IPS-20b (cell line): ENCODE results near the gene TIPIN.
A peak's percentile ranks its signal among the peaks of the same experiment; 100 is the strongest.
"Not testable (repeated sequence)": the region's sequence is repeated elsewhere in the genome, so short reads cannot be mapped to it uniquely, and the experiment has no call there.

Experiments
- H3K27ac ChIP-seq: one replicate; pipeline ENCODE4 v1.5.1; 2013; ENCODE audit warnings: low read length
- H3K27me3 ChIP-seq: 2 replicates; pipeline ENCODE4 v1.6.1; 2013; ENCODE audit warnings: mild to moderate bottlenecking, low read length, inconsistent platforms; ENCODE audit not compliant: insufficient read depth
- H3K36me3 ChIP-seq: 2 replicates; pipeline ENCODE4 v1.6.1; 2013; ENCODE audit warnings: low read depth, mild to moderate bottlenecking, inconsistent platforms, low read length, moderate library complexity; ENCODE audit not compliant: insufficient read depth
- H3K4me1 ChIP-seq: 2 replicates; pipeline ENCODE4 v1.6.1; 2013; ENCODE audit warnings: mild to moderate bottlenecking, control low read depth, inconsistent platforms, low read length, moderate library complexity; ENCODE audit not compliant: insufficient read depth
- H3K4me3 ChIP-seq: 2 replicates; pipeline ENCODE4 v1.5.1; 2013; ENCODE audit warnings: mild to moderate bottlenecking, low read length, inconsistent platforms
- H3K9ac ChIP-seq: 2 replicates; pipeline ENCODE4 v1.6.1; 2013; ENCODE audit warnings: low read depth, mild to moderate bottlenecking, inconsistent platforms, low read length, moderate library complexity
- H3K9me3 ChIP-seq: 2 replicates; pipeline ENCODE4 v1.6.1; 2013; ENCODE audit warnings: mild to moderate bottlenecking, low read depth, low read length, inconsistent platforms; ENCODE audit not compliant: insufficient read depth

TIPIN gene

GRCh38 chr15:66378814-66379430 is 22.4 kb upstream of the TIPIN start:
- H3K4me1 ChIP-seq: no peaks in the 10 kb centered on the region
- no peak overlapping the region for H3K4me3 ChIP-seq
- no peaks in the 10 kb centered on the region for H3K27me3 ChIP-seq
- H3K27ac ChIP-seq: no peak overlapping the region
- no peaks in the 10 kb centered on the region; the same call in 1 of the 2 replicates for H3K9me3 ChIP-seq
- H3K9ac ChIP-seq: no peak overlapping the region
- no peaks in the 10 kb centered on the region for H3K36me3 ChIP-seq

GRCh38 chr15:66374179-66374578 is 17.7 kb upstream of the TIPIN start:
- Histone ChIP-seq H3K27me3 (no peaks in the 10 kb centered on the region), H3K4me3 (no peak overlapping the region), H3K9ac (no peak overlapping the region), H3K27ac (no peak overlapping the region), H3K4me1 (0 out of 2 replicates have a peak, but pooled peaks cover 6% of the 10 kb centered on the region), H3K36me3 (no peaks in the 10 kb centered on the region), H3K9me3 (no peaks in the 10 kb centered on the region; the same call in 1 of the 2 replicates)

GRCh38 chr15:66369773-66370651 is 13.5 kb upstream of the TIPIN start:
- no peak overlapping the region for H3K4me3 ChIP-seq
- peaks cover 6% of the 10 kb centered on the region; the same call in 1 of the 2 replicates for H3K4me1 ChIP-seq
- H3K9me3 ChIP-seq: no peaks in the 10 kb centered on the region; the same call in 1 of the 2 replicates
- no peak overlapping the region for H3K27ac ChIP-seq
- peak overlapping the region; percentile 13; the same call in 1 of the 2 replicates for H3K9ac ChIP-seq
- no peaks in the 10 kb centered on the region for H3K27me3 ChIP-seq
- H3K36me3 ChIP-seq: no peaks in the 10 kb centered on the region

- no peaks in the 10 kb centered on the region for H3K27me3 ChIP-seq
- H3K4me1 ChIP-seq: peaks cover 6% of the 10 kb centered on the region; the same call in 1 of the 2 replicates
- no peak overlapping the region for H3K9ac ChIP-seq
- H3K4me3 ChIP-seq: no peak overlapping the region
- H3K27ac ChIP-seq: no peak overlapping the region
- H3K36me3 ChIP-seq: no peaks in the 10 kb centered on the region
- no peaks in the 10 kb centered on the region for H3K9me3 ChIP-seq
These were observed 8.6 kb upstream of the TIPIN start for GRCh38 chr15:66364944-66365528.

GRCh38 chr15:66362776-66363175 is 6.3 kb upstream of the TIPIN start:
- Histone ChIP-seq H3K9ac (no peak overlapping the region), H3K4me3 (no peak overlapping the region), H3K4me1 (no peaks in the 10 kb centered on the region; the same call in 1 of the 2 replicates), H3K27me3 (no peaks in the 10 kb centered on the region), H3K27ac (no peak overlapping the region), H3K36me3 (no peaks in the 10 kb centered on the region), H3K9me3 (no peaks in the 10 kb centered on the region)

GRCh38 chr15:66361745-66362460 is 5.4 kb upstream of the TIPIN start:
- H3K9ac ChIP-seq, H3K4me1 ChIP-seq, H3K4me3 ChIP-seq, H3K27ac ChIP-seq, H3K36me3 ChIP-seq, H3K27me3 ChIP-seq, H3K9me3 ChIP-seq: not testable (repeated sequence)

- H3K27ac ChIP-seq: no peak overlapping the region
These were observed 3.3 kb upstream of the TIPIN start for GRCh38 chr15:66359740-66360139.

GRCh38 chr15:66356077-66356358 is 467 bp downstream of the TIPIN start:
- Histone ChIP-seq H3K9me3 (no peaks in the 10 kb centered on the region), H3K4me3 (peak overlapping the region; percentile 75), H3K36me3 (peaks cover 21% of the 10 kb centered on the region), H3K27me3 (no peaks in the 10 kb centered on the region), H3K4me1 (no peaks in the 10 kb centered on the region), H3K27ac (no peak overlapping the region), H3K9ac (peak overlapping the region; percentile 94)

More at GRCh38 chr15:66359740-66360139, 3.3 kb upstream of the TIPIN start:
- no peak overlapping the region for H3K9ac ChIP-seq
- no peaks in the 10 kb centered on the region for H3K4me1 ChIP-seq
- H3K4me3 ChIP-seq: no peak overlapping the region
- H3K27me3 ChIP-seq: no peaks in the 10 kb centered on the region
- H3K36me3 ChIP-seq: no peaks in the 10 kb centered on the region
- H3K9me3 ChIP-seq: no peaks in the 10 kb centered on the region

GRCh38 chr15:66348530-66348929 is 8.0 kb downstream of the TIPIN start:
- not testable (repeated sequence) for H3K9ac ChIP-seq, H3K4me3 ChIP-seq, H3K27ac ChIP-seq, H3K27me3 ChIP-seq, H3K9me3 ChIP-seq, H3K4me1 ChIP-seq
- peaks cover 89% of the 10 kb centered on the region for H3K36me3 ChIP-seq

GRCh38 chr15:66328771-66329170 is 27.7 kb downstream of the TIPIN start:
- Histone ChIP-seq H3K9me3 (no peaks in the 10 kb centered on the region), H3K4me3 (no peak overlapping the region), H3K4me1 (no peaks in the 10 kb centered on the region), H3K9ac (no peak overlapping the region), H3K27me3 (no peaks in the 10 kb centered on the region), H3K27ac (no peak overlapping the region), H3K36me3 (peaks cover 88% of the 10 kb centered on the region)

- H3K4me1 ChIP-seq: no peaks in the 10 kb centered on the region
- H3K9ac ChIP-seq: no peak overlapping the region
- no peak overlapping the region for H3K4me3 ChIP-seq
- H3K36me3 ChIP-seq: peaks cover 90% of the 10 kb centered on the region
- H3K27ac ChIP-seq: no peak overlapping the region
- no peaks in the 10 kb centered on the region for H3K27me3 ChIP-seq
- H3K9me3 ChIP-seq: no peaks in the 10 kb centered on the region
These were observed 28.7 kb downstream of the TIPIN start for GRCh38 chr15:66327736-66328135.
